Mesendoderm (in vitro differentiated cells): ENCODE results near the gene DCTN3. TPM values are rescaled to one million over a fixed set of nuclear protein-coding genes. Genes with fewer than 3 reads are reported as not detected.

Source experiments
- small RNA-seq: library from polyadenylated mRNA; stranded (forward); fragments of <200 nt; extraction: miRNeasy Mini kit (QIAGEN cat#:217004); gene quantifications from one replicate; pipeline ENCODE3, GENCODE V24; 2013; ENCODE audit not compliant: insufficient read depth

The DCTN3 gene

Small RNAs within 50 kb of the gene (small RNA-seq; reads per million reads assigned to genes)
- gene CCL27 = not detected
